Stimulated activated naive CD4-positive, alpha-beta T cell (primary cell): ENCODE results near the gene PCSK1N.
"Not testable (repeated sequence)": the region's sequence is repeated elsewhere in the genome, so short reads cannot be mapped to it uniquely, and the experiment has no call there.

ENCODE experiments used
- DNase-seq, 6 experiments: peaks; one replicate each; lab custom pipeline; 2025; lab: John Stamatoyannopoulos, UW

Gene PCSK1N

GRCh38 chrX:48835524-48836329 lies at the start of gene PCSK1N:
TSS of gene PCSK1N (minus strand) at chrX:48835610. CDS start at chrX:48835532, 78 bp downstream.
- peak in 3 of 6 experiments; percentile 13 to 49 (median 15) for DNase-seq

- no peak for DNase-seq
These were observed 48.3 kb upstream of the PCSK1N start for GRCh38 chrX:48883729-48884128.

GRCh38 chrX:48876944-48877343 lies 41.5 kb upstream of the PCSK1N start:
- DNase-seq = not testable (repeated sequence)

- not testable (repeated sequence) for DNase-seq
These were observed 36.6 kb upstream of the PCSK1N start for GRCh38 chrX:48872017-48872416.

- DNase-seq = no peak
These were observed 28.8 kb upstream of the PCSK1N start for GRCh38 chrX:48864210-48864609.

- DNase-seq = no peak
These were observed 19.5 kb upstream of the PCSK1N start for GRCh38 chrX:48854898-48855297.

- not testable (repeated sequence) for DNase-seq
These were observed 18.9 kb upstream of the PCSK1N start for GRCh38 chrX:48854121-48854804.

GRCh38 chrX:48853494-48853893 lies 18.1 kb upstream of the PCSK1N start:
- not testable (repeated sequence) for DNase-seq

GRCh38 chrX:48852857-48853256 lies 17.4 kb upstream of the PCSK1N start:
- DNase-seq = no peak

GRCh38 chrX:48848847-48849246 lies 13.4 kb upstream of the PCSK1N start:
- peak in 2 of 6 experiments; percentile 11 to 27 for DNase-seq

- DNase-seq = no peak
These were observed 4.3 kb upstream of the PCSK1N start for GRCh38 chrX:48839686-48840085.

GRCh38 chrX:48834383-48834709 lies 1.1 kb downstream of the PCSK1N start:
- DNase-seq = no peak

GRCh38 chrX:48833542-48834138 lies 1.8 kb downstream of the PCSK1N start:
- no peak for DNase-seq

- no peak for DNase-seq
These were observed 3.5 kb downstream of the PCSK1N start for GRCh38 chrX:48831909-48832291.

GRCh38 chrX:48831136-48831908 lies 4.1 kb downstream of the PCSK1N start:
- DNase-seq = no peak

GRCh38 chrX:48829016-48829735 lies 6.2 kb downstream of the PCSK1N start:
- DNase-seq = no peak

- no peak for DNase-seq
These were observed 7.8 kb downstream of the PCSK1N start for GRCh38 chrX:48827654-48827968.

- DNase-seq = no peak
These were observed 8.3 kb downstream of the PCSK1N start for GRCh38 chrX:48826876-48827653.

GRCh38 chrX:48826135-48826875 lies 9.1 kb downstream of the PCSK1N start, which contains the start of gene ERAS:
TSS of gene ERAS (plus strand) at chrX:48826513. CDS start at chrX:48829124, 2,611 bp downstream.
- DNase-seq = peak in 2 of 6 experiments; percentile 4 to 11

GRCh38 chrX:48824066-48824465 lies 11.3 kb downstream of the PCSK1N start:
- DNase-seq = no peak
